Neutrophil (primary cell): Measurements from ENCODE around the gene NATD1.

Source experiments
- H3K27ac ChIP-seq: fragments of 200-600 bp; sonication (generic); 2 replicates; pipeline ENCODE4 v1.5.1; 2016; ENCODE audit warnings: mild to moderate bottlenecking, moderate library complexity
- H3K27me3 ChIP-seq: fragments of 200-600 bp; sonication (generic); 2 replicates; pipeline ENCODE4 v1.6.0; 2016; ENCODE audit warnings: mild to moderate bottlenecking
- H3K36me3 ChIP-seq: fragments of 200-600 bp; sonication (generic); 2 replicates; pipeline ENCODE4 v1.5.1; 2017
- H3K4me1 ChIP-seq, 2 experiments: fragments of 200-600 bp in 1 of 2; sonication (generic) in 1 of 2; 1 replicate in 1 of 2; 2 replicates in 1 of 2; pipeline versions ENCODE4 v1.5.1 to v1.6.1; 2013 to 2016; ENCODE audit warnings: low read depth in 1 of 2, low read length in 1 of 2, mild to moderate bottlenecking in 1 of 2, moderate library complexity in 1 of 2; ENCODE audit not compliant: control insufficient read depth in 1 of 2, insufficient read depth in 1 of 2
- H3K4me3 ChIP-seq, 2 experiments: fragments of 200-600 bp in 1 of 2; sonication (generic) in 1 of 2; 1 replicate in 1 of 2; 2 replicates in 1 of 2; pipeline ENCODE4 v1.5.1; 2013 to 2016; ENCODE audit warnings: low read depth in 1 of 2, low read length in 1 of 2, mild to moderate bottlenecking in 1 of 2, moderate library complexity in 1 of 2
- H3K9me3 ChIP-seq: fragments of 200-600 bp; sonication (generic); 2 replicates; pipeline ENCODE4 v1.5.1; 2016
- CTCF ChIP-seq: fragments of 200-600 bp; sonication (generic); IDR thresholded peaks from 2 replicates; pipeline ENCODE4 v1.5.1; 2016; ENCODE audit warnings: antibody characterized with exemption

The NATD1 gene

GRCh38 chr17:21215935-21216334 lies 37.3 kb downstream of the NATD1 start:
- Histone ChIP-seq H3K27me3 (no peaks in the 10 kb centered on the region), H3K4me3 (no peak overlapping the region), H3K36me3 (no peaks in the 10 kb centered on the region), H3K27ac (no peak overlapping the region), H3K4me1 (peaks cover 73 to 80% of the 10 kb centered on the region in 2 experiments), H3K9me3 (no peaks in the 10 kb centered on the region)
- TF ChIP-seq CTCF, result no peak

- Histone ChIP-seq H3K36me3 (peaks cover 7% of the 10 kb centered on the region), H3K4me1 (peaks cover 74 to 81% of the 10 kb centered on the region in 2 experiments), H3K27me3 (no peaks in the 10 kb centered on the region), H3K9me3 (no peaks in the 10 kb centered on the region), H3K27ac (peak overlapping the region; percentile 88), H3K4me3 (peak overlapping the region; percentile 89 to 94)
- no peak for TF ChIP-seq CTCF
Observed at GRCh38 chr17:21214777-21215541, 38.3 kb downstream of the NATD1 start.

- peaks cover 15% of the 10 kb centered on the region for H3K36me3 ChIP-seq
- H3K27me3 ChIP-seq, result no peaks in the 10 kb centered on the region
- peak; percentile 60 for TF ChIP-seq CTCF
- peak within 1 kb of the TSS; percentile 89 to 94 for H3K4me3 ChIP-seq
- no peaks in the 10 kb centered on the region for H3K9me3 ChIP-seq
- H3K4me1 ChIP-seq, result peaks cover 69 to 76% of the 10 kb centered on the region in 2 experiments
- H3K27ac ChIP-seq, result peak within 1 kb of the TSS; percentile 88
Observed at GRCh38 chr17:21214015-21214776, 39.0 kb downstream of the NATD1 start, which contains the start of gene TMEM11. TMEM11 (minus strand) TSS chr17:21214161; CDS start chr17:21214152, 9 bp downstream.

GRCh38 chr17:21213638-21214014 lies 39.6 kb downstream of the NATD1 start:
- Histone ChIP-seq H3K4me1 (peaks cover 63 to 70% of the 10 kb centered on the region in 2 experiments), H3K27ac (peak overlapping the region; percentile 88), H3K27me3 (no peaks in the 10 kb centered on the region), H3K36me3 (peaks cover 20% of the 10 kb centered on the region), H3K9me3 (no peaks in the 10 kb centered on the region), H3K4me3 (peak overlapping the region; percentile 89 to 94)
- no peak for TF ChIP-seq CTCF

GRCh38 chr17:21212826-21213637 lies 40.2 kb downstream of the NATD1 start:
- H3K4me3 ChIP-seq, result peak overlapping the region; percentile 89 to 94
- no peaks in the 10 kb centered on the region for H3K9me3 ChIP-seq
- peaks cover 25% of the 10 kb centered on the region for H3K36me3 ChIP-seq
- peak overlapping the region; percentile 88 for H3K27ac ChIP-seq
- no peak for TF ChIP-seq CTCF
- no peaks in the 10 kb centered on the region for H3K27me3 ChIP-seq
- H3K4me1 ChIP-seq, result peaks cover 57 to 64% of the 10 kb centered on the region in 2 experiments
